LNCaP clone FGC (cell line): ENCODE measurements around the gene TRIM29.

ENCODE experiments used
- DNase-seq: peaks from one replicate; pipeline ENCODE4 v3.0.0-alpha.2; 2011; ENCODE audit warnings: low read depth
- H3K4me3 ChIP-seq: 2 replicates; pipeline ENCODE4 v1.5.1; 2011; ENCODE audit warnings: mild to moderate bottlenecking, low read depth, low read length, control low read depth
- CTCF ChIP-seq: IDR thresholded peaks from 2 replicates; pipeline ENCODE4 v1.5.1; 2012; ENCODE audit warnings: mild to moderate bottlenecking; ENCODE audit not compliant: control insufficient read depth, insufficient read depth; ENCODE audit errors: extremely low read depth

TRIM29 gene

DNA sequence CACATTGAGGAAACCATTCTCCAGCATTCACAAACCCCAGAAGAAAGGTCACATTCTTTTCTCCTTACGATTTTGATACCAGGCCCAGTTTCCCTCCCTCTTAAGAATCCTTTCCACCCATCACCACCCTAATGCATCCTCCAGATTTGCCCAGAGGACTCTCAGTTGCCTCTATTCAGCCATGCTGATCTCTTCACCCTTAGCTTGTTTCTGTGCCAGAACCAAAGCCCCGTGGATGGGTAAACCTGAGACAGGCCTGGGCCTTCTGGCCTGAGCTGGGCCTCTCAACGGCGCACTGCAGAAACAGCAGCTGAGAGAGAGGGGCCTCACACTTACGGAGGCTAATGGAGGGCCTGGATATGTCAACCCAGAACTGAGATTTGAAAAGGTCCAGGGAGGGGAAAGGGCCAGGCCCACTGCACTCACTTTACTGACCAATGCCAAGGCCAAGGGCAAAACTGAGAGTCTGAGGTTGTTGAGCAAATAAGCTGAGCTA is 40.7 kb upstream of the TRIM29 start:
- TF ChIP-seq CTCF, result no peak
- no peak for DNase-seq
- no peak overlapping the region for H3K4me3 ChIP-seq

DNA sequence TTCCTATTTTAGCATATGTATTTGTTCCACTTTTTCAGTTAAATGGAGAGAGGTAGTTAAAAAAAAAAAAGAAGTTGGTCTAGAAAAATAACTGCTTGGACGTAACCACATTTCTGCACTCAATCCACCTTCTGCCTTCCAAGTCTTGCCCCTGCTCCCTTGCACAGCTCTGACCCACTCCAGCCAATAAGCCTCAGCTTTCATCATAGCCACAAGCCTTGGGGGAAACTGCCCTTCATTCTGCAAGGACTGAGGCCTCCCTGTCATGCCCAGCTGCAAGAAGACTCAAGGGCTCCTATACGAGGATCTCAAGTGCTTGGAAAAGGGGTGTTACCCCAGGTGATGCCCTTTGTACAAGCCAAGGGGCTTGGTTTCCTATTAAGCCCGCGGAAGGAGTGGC is 37.0 kb upstream of the TRIM29 start:
- no peak for TF ChIP-seq CTCF
- no peak for DNase-seq
- H3K4me3 ChIP-seq, result no peak overlapping the region

GRCh38 chr11:120173807-120174206 is 35.9 kb upstream of the TRIM29 start:
- DNase-seq, result no peak
- H3K4me3 ChIP-seq, result no peak overlapping the region
- no peak for TF ChIP-seq CTCF

- no peak overlapping the region for H3K4me3 ChIP-seq
- no peak for DNase-seq
Observed at GRCh38 chr11:120173019-120173705, 35.2 kb upstream of the TRIM29 start.

DNA sequence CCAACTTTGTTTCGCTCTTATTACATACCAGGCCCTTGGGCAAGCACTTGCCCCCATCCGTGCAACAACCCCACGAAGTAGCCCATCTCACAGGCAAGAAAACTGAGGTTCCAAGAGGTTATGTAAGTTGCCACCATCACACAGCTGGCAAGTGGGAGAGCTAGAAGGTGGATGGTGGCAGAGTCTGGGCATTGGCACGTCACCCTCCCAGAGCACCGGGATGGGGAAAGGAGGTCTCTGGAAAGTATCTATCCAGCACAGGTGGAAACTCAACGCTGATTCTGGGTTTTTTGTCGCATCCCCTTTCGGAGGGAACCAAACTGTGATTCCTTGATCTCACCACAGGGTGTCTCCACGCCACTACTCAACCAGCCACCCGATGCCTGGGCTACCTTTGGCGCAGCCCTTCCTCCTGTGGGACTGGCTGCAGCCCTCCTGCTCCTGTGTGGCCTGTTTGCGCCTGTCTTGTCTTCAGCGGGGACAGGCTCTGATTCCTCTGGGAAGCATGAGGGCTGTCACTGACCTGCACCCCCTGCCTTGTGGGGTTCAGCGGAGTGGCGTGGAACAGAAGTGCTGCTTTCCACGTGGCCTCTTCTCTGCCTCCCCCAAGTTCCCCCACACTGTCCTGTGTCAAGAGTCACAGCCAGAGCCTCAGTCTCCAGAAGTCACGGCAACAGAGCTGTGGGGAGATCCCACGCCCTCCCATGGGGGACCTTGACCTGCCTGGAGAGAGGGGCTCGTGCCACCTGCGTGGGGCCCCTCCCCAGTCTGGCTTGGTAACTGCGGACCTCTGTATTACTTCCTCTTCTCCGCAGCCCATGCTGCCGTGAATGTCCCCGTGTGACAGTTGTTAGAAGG is 34.4 kb upstream of the TRIM29 start:
- H3K4me3 ChIP-seq, result no peak overlapping the region
- TF ChIP-seq CTCF, result peak; percentile 91
- DNase-seq, result peak; percentile 17

More at GRCh38 chr11:120173019-120173705, 35.2 kb upstream of the TRIM29 start:
- no peak for TF ChIP-seq CTCF

DNA sequence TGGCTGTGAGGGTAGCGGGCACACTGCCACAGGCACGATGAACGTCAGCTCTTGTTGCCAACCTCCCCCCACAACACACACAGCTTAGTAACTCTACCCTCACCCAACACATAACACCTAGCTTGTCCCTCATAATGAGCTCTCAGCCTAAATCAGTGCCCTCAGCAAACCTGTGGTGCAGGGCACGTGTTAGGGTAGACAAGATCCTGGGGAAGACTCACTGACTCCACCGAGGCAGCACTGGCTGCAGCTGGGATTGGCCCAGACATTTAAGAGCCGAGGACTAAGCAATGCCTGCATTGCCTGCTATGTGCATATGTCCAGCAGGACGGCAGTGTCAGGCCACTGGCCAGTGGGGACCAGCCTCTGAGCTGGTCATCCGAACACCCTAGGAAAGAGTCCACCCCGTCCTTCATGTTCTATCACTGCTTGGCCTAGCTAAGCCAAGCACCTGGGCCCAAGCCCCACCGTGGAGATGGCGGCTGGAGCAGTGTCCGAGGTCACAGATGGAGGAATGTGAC is 32.9 kb upstream of the TRIM29 start:
- H3K4me3 ChIP-seq, result no peak overlapping the region
- no peak for TF ChIP-seq CTCF
- no peak for DNase-seq
